NCI-H2029 treated with DMSO at 0.1 percent for 48 hours (cell line): Measurements from ENCODE around the gene C6orf52.
"Not testable (repeated sequence)": the region's sequence is repeated elsewhere in the genome, so short reads cannot be mapped to it uniquely, and the experiment has no call there.

Source experiments
- DNase-seq: peaks from one replicate; lab custom pipeline; 2025; lab: John Stamatoyannopoulos, UW

C6orf52 gene

GRCh38 chr6:10694302-10695085, at the start of gene C6orf52, which contains the start of gene PAK1IP1:
C6orf52 (minus strand) TSS chr6:10694616; CDS start chr6:10687550, 7,066 bp downstream.
PAK1IP1 (plus strand) TSS chr6:10694972; CDS start chr6:10694986, 14 bp downstream.
- peak; percentile 97 for DNase-seq

GRCh38 chr6:10743515-10743914, 49.1 kb upstream of the C6orf52 start:
- no peak for DNase-seq

DNA sequence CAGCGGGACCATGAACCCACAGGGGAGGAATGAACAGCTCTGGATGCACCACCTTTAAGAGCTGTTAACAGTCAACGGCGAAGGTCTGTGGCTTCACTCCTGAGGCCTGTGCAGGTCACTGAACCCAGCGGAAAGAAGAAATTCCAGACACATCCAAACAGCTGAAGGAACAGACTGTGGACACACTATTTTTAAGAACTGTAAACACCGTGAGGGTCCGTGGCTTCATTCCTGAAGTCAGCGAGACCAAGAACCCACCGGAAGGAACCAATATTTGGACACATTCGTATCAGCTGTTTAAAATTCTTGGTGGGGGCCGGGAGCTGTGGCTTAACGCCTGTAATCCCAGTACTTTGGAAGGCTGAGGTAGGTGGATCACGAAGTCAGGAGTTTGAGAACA, 47.8 kb upstream of the C6orf52 start:
- DNase-seq = no peak

DNA sequence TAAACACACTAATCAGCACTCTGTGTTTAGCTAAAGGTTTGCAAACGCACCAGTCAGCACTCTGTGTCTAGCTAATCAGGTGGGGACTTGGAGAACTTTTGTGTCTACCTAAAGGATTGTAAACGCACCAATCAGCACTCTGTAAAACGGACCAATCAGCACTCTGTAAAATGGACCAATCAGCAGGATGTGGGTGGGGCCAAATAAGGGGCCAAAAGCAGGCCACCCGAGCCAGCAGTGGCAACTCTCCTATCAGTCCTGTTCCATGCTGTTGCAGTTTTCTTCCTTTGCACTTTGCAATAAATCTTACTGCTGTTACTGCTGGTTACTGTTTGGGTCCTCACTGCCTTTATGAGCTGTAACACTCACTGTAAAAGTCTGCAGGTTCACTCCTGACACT, 47.2 kb upstream of the C6orf52 start:
- DNase-seq = not testable (repeated sequence)

GRCh38 chr6:10740061-10740460, 45.6 kb upstream of the C6orf52 start:
- DNase-seq = no peak

GRCh38 chr6:10736731-10737130, 42.3 kb upstream of the C6orf52 start:
- no peak for DNase-seq

DNA sequence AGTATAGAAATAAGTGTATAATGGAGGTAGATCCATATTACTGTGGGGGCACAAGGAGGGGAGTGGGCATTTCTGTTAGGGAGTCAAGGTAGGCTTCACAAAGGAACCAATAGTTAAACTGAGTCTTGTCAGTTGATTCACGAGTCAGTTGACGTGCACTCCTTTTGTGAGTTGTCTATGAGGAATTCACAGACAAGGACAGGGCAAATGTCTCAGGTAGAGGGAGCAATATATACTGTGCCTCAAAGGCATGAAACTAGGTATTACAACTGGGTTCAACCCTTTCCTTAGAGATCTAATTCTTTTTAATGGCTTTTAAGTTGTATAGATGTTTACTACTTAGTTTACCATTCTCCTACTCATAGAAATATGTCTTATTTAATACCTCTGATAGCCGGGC, 39.4 kb upstream of the C6orf52 start:
- no peak for DNase-seq

DNA sequence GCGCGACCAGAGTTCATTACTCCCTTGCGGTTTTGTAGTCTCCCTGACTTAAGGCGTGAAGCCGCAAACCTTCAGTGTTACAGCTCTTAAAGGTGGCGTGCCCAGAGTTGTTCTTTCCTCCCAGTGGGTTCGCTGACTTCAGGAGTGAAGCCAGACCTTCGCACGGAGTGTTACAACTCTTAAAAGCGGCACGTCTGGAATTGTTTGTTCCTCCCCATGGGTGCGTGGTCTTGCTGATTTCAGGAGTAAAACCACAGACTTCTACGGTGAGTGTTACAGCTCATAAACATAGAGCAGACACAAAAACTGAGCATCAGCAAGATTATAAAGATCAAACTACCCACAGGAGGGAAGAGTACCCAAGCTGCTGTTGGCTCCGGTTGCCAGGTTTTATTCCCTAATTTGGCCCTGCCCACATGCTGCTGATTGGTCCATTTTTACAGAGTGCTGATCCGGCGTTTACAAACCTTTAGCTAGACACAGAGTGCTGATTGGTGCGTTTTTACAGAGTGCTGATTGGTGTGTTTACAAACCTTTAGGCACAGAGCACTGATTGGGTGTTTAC, 38.8 kb upstream of the C6orf52 start:
- no peak for DNase-seq

DNA sequence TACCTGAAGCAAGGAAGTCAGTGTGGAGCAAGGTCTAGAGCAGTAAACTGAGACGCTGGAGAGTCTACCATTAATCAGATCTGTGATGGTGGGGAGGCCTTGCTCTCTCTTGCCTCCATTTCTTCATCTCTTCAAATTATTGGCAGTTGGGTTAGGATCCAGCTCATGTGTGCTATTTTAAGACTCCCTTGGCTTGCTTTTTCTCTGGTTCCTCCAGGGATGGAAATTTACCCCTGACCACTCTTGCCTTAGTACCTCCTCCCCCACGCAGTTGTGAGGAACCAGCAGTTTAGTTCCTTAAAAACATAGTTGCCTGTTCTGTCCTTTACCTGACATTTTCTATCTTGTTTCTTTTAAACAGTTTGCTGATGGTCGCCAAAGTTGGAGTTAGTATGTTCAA, 35.8 kb upstream of the C6orf52 start:
- DNase-seq = no peak

GRCh38 chr6:10725716-10726115, 31.3 kb upstream of the C6orf52 start:
- no peak for DNase-seq

DNA sequence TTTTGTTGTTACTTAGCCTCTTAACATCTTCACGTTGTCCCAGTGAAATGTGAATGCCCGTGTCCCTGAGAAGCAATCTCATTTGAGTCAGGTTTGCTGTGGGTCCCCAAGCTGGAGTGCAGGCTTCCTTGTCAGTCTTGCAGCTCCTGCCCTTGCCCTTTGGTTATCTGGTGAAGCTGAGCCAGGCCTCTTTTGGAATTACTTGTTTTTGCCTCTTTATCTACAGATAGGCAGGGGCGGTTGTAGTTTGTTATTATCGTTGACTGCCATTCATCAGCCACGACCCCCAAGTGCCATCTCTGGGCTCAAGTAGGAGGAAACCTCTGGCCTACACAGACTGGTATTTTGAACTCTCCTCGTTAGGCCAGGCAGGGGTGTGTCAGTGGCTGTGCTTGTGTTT, 30.6 kb upstream of the C6orf52 start:
- no peak for DNase-seq

DNA sequence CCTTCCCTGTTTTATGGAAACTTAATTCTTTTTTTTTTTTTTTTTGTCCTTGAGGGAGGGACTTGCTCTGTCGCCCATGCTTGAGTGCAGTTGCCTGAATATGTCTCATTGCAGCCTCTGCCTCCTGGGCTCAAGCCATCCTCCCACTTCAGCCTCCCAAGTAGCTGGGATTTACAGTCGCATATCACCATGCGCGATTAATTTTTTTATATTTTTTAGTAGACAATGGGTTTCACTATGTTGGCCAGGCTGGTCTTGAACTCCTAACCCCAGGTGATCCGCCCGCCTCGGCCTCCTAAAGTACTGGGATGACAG, 29.1 kb upstream of the C6orf52 start:
- DNase-seq = no peak

DNA sequence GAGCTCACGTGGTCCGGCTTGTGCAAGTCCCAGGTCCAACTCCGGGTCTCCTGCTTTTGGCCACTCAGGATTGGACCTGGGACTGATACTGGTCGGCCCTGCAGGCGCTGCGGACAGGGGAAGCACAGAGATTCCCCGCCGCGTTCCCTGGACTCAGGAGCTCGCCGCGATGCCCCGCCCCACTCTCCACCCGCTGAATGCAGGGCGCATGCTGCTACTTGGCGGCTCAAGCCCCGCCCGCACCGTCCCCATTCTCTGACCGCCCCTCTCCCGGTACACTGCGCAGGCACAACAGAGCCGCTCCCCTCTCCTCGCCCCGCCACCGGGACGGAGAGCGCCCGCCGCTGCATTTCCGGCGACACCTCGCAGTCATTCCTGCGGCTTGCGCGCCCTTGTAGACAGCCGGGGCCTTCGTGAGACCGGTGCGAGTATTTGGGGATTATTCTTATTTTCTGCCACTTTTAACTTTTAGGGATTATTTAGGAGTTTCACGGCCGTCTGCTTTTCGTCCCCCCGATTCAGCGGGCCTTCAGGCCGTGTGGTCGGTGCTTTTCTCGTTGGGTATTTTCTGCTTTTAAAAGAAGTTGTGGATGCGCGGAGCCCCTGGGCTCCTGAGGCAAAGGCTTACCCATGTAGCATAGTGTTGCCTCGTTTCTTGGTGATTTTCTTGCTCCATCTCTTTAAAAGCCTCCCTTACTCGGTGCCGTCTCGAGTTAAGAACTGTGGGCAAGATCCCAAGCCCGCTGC, 28.6 kb upstream of the C6orf52 start, which contains the start of gene TMEM14C:
Gene TMEM14C, plus strand, starts transcription at position 251 of the 747 bp plus-strand sequence. CDS start 1,544 bp downstream, outside the sequence.
- DNase-seq = peak; percentile 96

- peak; percentile 79 for DNase-seq
These were observed 28.1 kb upstream of the C6orf52 start for GRCh38 chr6:10722570-10722819.

- DNase-seq = no peak
These were observed 27.6 kb upstream of the C6orf52 start for GRCh38 chr6:10721850-10722569.

DNA sequence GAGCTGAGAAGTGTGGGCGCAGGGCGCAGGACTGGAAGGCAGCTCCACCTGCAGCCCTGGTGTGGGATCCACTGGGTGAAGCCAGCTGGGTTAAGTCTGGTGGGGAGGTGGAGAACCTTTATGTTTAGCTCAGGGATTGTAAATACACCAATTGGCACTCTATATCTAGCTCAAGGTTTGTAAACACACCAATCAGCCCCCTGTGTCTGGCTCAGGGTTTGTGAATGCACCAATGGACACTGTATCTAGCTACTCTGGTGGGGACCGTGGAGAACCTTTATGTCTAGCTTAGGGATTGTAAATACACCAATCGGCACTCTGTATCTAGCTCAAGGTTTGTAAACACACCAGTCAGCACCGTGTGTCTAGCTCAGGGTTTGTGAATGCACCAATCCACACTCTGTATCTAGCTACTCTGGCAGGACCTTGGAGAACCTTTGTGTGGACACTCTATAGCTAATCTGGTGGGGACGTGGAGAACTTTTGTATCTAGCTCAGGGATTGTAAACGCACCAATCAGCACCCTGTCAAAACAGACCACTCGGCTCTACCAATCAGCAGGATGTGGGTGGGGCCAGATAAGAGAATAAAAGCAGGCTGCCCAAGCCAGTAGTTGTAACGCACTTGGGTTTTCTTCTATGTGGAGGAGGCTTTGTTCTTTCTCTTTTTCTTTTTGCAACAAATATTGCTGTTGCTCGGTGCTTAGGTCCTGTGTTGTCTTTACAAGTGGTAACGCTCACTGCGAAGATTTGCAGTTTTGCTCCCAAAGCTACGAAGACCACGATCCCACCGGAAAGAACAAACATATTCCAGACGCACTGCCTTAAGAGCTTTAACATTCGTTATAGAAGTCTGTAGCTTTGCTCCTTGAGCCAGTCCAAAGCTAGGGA, 26.8 kb upstream of the C6orf52 start:
- not testable (repeated sequence) for DNase-seq

- DNase-seq = no peak
These were observed 26.0 kb upstream of the C6orf52 start for GRCh38 chr6:10720265-10720959.

DNA sequence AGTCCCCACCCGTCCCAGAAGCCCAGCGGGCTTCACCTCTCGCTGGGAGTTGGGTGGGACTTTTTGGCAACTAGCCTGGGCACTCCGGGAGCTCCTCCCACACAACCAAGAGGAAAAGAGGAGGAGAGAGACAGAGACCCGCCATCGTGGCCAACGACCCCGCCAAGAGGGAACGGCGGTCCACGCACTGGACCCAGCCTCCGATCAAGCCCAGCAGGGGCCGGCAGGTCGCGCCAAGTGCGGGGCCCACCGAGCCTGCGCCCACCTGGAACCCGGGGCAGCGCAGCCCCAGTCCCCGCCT, 25.5 kb upstream of the C6orf52 start:
- DNase-seq = no peak

DNA sequence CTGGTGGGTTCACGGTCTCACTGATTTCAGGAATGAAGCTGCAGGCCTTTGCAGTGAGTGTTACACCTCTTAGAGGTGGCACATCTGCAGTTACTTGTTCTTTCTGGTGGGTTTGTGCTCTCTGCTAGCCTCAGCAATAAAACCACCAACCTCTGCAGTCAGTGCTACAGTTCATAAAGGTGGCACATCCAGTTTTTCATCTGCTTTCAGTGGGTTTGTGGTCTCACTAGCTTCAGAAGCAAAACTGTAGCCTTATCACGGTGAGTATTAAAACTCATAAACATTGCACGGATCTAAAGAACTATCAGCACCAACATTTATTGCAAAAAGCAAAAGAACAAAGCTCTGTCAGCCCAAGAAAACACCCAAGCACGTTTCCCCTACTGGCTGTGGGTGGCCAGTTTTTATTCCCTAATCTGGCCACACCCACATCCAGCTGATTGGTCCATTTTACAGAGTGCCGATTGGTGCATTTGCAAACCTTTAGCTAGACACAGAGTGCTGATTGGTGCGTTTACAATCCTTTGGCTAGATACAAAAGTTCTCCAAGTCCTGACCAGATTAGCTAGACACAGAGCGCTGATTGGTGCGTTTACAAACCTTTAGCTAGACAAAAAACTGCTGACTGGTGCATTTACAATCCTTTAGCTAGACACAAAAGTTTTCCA, 25.0 kb upstream of the C6orf52 start:
- no peak for DNase-seq

GRCh38 chr6:10713962-10714361, 19.5 kb upstream of the C6orf52 start:
- DNase-seq = no peak

GRCh38 chr6:10696655-10697054, 2.2 kb upstream of the C6orf52 start:
- DNase-seq = no peak
